CD4-positive, alpha-beta T cell treated with Interleukin-21 for 1 hour (primary cell): ENCODE measurements around the gene NRN1L.
"Not testable (repeated sequence)": the region's sequence is repeated elsewhere in the genome, so short reads cannot be mapped to it uniquely, and the experiment has no call there.

Experiments used
- DNase-seq: peaks from one replicate; pipeline ENCODE4 v3.0.0-alpha.2; 2020

Gene NRN1L

GRCh38 chr16:67883872-67884261 is 818 bp upstream of the NRN1L start:
- peak; percentile 74 for DNase-seq

DNA sequence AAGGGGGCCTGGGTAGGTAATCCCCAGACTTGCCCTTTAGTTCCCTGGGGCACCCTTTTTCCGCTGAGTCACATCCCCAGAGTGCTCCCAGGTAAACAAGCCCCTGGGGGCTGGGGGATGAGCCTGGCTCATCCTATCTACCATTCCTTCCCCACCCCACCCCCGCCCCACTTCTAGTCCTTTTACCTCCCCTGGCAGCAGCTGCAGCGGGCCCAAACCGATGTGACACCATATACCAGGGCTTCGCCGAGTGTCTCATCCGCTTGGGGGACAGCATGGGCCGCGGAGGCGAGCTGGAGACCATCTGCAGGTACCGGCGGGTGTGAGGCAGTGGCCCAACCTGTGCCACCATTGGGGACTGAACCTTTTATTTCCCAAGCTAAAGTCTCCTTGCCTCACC is 860 bp downstream of the NRN1L start:
- no peak for DNase-seq

- no peak for DNase-seq
Observed at GRCh38 chr16:67885976-67886375, 1.3 kb downstream of the NRN1L start.

DNA sequence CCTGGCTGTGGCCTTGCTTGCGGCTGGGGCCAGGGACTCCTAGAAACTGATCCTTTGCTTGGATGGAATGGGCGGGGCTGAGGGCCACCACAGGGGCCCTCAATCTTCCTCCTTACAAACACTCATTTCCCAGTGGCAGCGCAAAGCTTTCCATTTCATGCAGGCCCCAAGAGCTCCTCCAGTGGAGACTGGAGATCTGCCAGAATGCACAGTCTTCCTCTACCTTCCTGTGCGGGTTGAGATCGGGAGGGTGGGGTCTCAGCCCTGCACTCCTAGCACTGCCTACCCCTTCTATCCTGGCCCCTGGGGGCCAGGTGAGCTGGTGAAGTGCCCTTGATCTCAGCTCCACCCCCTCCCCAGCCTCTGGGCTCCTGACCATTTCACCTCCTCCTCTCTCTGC is 1.7 kb downstream of the NRN1L start:
- DNase-seq = no peak

GRCh38 chr16:67888331-67888730 is 3.6 kb downstream of the NRN1L start:
- DNase-seq = no peak

DNA sequence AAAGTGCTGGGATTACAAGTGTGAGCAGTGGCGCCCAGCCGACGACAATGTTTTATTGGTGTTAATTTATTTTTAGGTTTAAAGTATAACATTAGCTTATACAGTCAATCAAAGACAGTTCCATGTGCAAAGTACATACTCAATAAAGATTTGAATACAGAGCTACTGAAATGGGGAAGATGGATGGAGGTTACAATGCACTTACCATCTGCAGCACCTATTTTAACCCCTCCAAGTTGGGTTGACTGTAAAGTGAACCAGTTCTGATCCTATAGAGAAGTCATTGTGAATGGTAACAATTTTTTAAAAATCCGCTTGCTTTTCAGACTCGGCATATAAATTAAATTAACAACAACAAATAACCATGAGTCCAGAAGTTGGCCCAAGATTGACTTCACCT is 7.7 kb downstream of the NRN1L start:
- DNase-seq = no peak

- peak; percentile 93 for DNase-seq
Observed at GRCh38 chr16:67892899-67893742, 8.4 kb downstream of the NRN1L start, which contains the start of gene PSKH1. TSS of gene PSKH1 (plus strand) at chr16:67893254. CDS start at chr16:67908750, 15,496 bp downstream.

DNA sequence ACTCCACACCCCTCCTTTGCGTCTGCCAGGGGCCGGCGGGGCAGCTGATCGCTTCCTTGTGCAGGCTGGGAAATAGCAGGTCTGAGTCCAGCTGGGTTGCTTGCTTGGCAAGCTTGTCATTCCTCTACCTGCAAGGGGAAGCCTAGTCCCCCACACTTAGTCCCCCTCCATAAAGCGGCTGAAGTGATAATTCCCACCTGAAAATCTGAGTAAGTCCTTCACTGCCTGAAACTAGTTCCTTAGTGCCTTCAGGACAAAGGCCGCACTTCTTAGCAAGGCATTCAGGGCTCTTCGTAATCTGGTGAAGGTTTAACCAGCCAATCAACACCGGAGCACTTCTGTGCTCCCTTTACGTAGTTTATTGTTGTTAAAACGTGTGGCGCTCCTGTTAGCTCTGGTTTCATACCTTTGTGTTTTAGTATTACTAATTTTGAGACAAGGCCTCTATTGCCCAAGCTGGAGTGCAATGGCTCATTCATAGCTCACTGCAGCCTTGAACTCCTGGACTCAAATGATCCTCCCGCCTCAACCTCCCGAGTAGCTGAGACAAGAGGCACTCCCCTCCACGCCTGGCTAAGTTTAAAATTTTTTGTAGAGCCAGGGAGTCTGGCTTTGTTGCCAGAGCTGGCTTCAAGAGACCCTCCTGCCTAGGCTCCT is 9.2 kb downstream of the NRN1L start:
- DNase-seq = no peak

GRCh38 chr16:67897231-67897630 is 12.5 kb downstream of the NRN1L start:
- DNase-seq = no peak

- no peak for DNase-seq
Observed at GRCh38 chr16:67901734-67902133, 17.0 kb downstream of the NRN1L start.

DNA sequence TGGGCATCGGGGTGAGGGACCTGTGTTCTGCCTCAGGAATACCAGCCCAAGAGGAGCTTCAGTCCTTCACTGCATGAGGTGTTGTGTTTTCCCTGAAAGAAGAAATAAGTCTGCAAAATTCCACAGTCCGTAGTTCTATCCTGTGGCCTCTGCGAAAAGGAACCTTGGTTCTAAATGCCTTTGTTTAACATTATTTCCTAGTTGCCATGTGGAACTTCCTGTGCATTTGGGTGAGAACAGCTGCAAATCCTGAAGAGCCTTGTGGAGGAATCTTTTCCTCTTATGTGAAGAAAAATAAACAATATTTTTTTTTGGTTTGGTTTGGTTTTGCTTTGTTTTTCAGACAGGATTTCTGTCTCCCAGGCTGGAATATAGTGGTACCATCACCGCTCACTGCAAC is 18.1 kb downstream of the NRN1L start:
- no peak for DNase-seq

DNA sequence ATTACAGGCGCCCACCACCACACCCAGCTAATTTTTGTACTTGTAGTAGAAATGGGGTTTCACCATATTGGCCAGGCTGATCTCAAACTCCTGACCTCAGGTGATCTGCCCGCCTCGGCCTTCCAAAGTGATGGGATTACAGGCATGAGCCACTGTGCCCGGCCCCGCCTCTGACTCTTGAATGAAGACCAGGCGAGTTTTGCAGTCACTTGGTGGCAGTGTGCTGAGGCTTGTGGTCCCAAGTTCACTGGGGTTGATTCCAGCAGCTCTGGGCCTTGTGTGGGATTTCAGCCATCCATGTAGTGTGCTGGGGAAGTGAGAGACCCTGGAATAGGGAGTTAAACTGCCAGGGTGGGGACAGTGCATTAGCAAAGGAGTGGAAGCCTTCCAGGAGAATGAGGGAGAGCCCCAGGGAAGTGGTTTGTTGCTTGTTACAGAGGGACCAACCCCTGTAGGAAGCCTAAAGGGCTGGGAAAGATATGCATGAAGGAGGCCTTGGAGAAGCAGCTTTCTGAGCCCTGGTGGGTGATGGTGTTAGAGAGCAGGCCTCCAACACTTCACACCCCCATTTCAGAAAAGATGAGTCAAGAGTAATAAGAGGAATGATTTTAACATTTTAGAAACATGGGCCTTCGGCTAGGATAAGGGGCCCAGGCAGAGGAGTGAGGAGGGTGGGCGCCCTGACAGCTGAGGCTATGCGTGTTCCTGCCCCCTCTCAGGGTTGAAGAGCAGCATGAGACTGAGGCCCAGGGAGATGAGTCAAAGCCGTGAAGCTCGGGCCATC is 22.9 kb downstream of the NRN1L start:
- DNase-seq = no peak

DNA sequence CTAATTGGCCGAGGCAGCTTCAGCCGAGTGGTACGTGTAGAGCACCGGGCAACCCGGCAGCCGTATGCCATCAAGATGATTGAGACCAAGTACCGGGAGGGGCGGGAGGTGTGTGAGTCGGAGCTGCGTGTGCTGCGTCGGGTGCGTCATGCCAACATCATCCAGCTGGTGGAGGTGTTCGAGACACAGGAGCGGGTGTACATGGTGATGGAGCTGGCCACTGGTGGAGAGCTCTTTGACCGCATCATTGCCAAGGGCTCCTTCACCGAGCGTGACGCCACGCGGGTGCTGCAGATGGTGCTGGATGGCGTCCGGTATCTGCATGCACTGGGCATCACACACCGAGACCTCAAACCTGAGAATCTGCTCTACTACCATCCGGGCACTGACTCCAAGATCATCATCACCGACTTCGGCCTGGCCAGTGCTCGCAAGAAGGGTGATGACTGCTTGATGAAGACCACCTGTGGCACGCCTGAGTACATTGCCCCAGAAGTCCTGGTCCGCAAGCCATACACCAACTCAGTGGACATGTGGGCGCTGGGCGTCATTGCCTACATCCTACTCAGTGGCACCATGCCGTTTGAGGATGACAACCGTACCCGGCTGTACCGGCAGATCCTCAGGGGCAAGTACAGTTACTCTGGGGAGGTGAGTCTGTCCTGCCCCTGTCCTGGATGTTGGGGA is 24.5 kb downstream of the NRN1L start:
- DNase-seq = no peak

- no peak for DNase-seq
Observed at GRCh38 chr16:67910158-67910557, 25.5 kb downstream of the NRN1L start.

DNA sequence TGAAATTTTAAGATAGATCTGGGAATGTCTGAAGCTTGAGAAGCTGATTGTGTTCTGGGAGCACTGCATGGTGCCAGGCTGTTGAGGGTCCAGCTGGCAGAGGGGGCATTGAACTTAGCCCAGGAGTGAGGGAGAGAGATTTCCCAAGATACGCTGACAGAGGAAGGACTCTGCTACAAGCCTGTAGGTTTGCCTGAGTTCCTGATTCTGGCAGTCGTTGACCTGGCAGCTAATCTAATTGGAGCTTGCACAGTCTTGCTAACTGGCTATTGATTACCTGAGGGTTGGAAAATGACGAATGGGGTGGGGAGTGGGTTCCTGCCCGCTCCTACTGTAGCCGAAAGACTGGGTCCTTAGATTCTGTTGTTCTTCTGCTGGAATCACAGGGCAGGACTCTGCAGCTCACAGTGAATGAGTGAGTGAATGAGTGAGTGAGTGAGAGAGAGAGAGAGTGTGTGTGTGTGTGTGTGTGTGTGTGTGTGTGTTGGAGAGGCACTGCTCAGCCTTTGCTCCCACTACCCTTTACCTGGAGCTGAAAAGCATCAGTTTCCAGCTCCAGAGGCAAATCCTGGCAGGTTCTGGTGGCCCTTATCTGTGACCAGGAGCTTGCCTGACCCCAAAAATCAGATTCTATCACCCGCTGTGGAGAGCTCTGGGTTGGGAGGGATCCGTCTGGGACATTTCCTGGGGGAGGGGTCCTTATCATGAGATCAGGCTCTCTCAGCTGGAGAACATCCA is 30.2 kb downstream of the NRN1L start:
- no peak for DNase-seq

DNA sequence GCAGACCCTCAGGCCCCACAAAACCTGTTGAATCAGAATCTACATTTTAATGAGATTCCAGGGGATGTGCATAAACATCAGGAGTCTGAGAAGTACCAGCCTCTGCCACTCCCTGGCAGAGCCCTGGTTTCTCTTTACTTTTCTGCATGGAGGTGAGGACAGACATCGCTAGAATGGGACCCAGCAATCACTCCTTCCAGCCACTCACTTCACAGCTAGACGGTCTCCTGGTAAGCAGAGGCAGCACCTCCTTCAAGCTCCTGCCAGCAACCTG is 30.7 kb downstream of the NRN1L start:
- DNase-seq = not testable (repeated sequence)

DNA sequence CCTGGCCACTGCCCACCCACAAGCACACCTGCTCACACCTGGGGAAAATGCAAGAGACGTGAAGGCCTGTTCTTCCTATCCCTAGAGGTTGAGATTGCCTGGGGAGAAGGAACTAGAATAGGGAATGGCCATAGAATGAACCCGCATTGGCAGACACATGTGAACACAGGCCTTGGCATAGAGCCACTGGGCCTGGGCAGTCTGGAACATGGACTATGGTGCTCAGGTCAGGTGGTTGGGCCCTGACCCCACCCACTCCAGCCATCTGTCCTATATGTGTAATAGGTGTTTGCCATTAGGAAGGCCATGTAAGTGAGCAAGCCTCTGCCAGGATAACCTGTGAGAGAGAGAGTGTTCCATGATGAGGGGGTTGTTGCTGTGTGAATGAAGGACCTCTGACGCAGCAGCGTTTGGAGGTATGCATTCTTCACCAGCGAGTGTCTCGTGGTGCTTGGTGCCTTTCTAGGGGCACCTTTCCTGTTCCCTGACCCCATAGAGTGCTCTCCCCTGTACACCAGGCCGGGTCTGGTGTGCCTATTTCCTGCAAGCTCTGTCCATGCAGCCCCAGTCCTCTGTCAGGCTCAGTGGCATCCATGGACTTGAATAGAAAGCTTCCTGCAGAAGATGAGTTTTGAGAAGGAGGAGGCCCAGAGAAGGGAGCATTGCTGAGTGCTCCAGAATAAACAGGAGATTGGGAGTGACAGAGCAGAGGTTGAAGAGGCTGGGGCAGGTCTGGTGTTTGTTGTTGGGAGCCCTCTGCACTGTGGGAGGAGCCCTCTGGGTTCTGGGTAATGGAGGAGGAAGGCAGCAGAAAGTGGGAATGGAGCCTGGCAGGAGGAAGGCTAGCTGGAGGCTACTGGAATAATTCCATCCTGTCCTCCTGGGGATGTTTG is 31.4 kb downstream of the NRN1L start:
- no peak for DNase-seq

- no peak for DNase-seq
Observed at GRCh38 chr16:67917140-67917851, 32.6 kb downstream of the NRN1L start.

GRCh38 chr16:67917852-67918236 is 33.2 kb downstream of the NRN1L start:
- DNase-seq = no peak

GRCh38 chr16:67919622-67920221 is 35.0 kb downstream of the NRN1L start:
- DNase-seq = no peak
